ENCODE measurements around the gene FLYWCH1. TPM values are rescaled to one million over a fixed set of nuclear protein-coding genes. Genes with fewer than 3 reads are reported as not detected.
"Not testable (repeated sequence)": the region's sequence is repeated elsewhere in the genome, so short reads cannot be mapped to it uniquely, and the experiment has no call there.

Gene FLYWCH1
- polyA plus RNA-seq, 1 experiment: 25.4 TPM

DNA sequence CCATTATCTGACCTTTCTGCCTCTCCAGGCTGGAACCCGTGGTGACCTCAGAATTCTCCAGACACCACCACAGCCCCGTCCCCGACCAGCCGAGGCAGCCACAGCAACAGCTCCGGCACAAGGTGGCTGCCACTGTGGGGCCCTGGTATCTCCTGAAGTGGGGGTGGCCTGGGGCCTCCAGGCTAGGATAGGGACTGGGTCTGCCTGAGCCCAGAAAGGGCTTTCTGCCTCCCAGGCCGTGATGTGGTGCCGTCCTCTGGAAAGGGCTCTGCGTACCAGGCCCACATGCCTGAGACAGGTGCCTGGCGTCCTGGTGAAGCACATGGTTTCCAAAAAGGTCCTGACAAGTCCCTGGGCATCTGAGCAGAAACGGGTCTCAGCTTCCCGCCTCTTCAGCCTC is 17.1 kb downstream of the FLYWCH1 start:
- H3K36me3 ChIP-seq (ENCODE audit: control insufficient read depth, insufficient read depth, low read length): peaks cover 17% of the 10 kb centered on the region
- ChIA-PET CTCF (interaction anchor here (1.4 to 3.0 kb wide), 3 partner anchors 9 to 60 kb away, joined by 4 to 24 read pairs (median 6); no protein-coding TSS in a partner anchor), POLR2A (no interaction called here)
- DNase-seq (ENCODE audit: low read depth): no peak
- H3K4me3 ChIP-seq (ENCODE audit: low read depth, low read length): no peak overlapping the region
- TF ChIP-seq, protein P1, sequence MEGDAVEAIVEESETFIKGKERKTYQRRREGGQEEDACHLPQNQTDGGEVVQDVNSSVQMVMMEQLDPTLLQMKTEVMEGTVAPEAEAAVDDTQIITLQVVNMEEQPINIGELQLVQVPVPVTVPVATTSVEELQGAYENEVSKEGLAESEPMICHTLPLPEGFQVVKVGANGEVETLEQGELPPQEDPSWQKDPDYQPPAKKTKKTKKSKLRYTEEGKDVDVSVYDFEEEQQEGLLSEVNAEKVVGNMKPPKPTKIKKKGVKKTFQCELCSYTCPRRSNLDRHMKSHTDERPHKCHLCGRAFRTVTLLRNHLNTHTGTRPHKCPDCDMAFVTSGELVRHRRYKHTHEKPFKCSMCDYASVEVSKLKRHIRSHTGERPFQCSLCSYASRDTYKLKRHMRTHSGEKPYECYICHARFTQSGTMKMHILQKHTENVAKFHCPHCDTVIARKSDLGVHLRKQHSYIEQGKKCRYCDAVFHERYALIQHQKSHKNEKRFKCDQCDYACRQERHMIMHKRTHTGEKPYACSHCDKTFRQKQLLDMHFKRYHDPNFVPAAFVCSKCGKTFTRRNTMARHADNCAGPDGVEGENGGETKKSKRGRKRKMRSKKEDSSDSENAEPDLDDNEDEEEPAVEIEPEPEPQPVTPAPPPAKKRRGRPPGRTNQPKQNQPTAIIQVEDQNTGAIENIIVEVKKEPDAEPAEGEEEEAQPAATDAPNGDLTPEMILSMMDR (IDR thresholded peaks at IDR 0.05; ENCODE audit: insufficient read depth, low read depth, low read length): no peak
- H3K27me3 ChIP-seq (ENCODE audit: control insufficient read depth, insufficient read depth, low read length): no peaks in the 10 kb centered on the region

DNA sequence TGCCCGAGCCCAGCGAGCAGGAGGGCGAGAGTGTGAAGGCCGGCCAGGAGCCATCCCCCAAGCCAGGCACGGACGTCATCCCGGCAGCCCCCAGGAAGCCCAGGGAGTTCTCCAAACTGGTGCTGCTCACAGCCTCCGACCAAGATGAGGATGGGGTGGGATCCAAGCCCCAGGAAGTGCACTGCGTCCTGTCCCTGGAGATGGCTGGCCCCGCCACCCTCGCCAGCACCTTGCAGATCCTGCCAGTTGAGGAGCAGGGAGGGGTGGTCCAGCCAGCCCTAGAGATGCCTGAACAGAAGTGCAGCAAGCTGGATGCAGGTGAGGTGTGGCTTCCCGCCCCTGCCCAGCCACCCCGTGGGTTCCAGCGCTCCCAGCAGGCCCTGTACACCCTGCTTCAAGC is 18.0 kb downstream of the FLYWCH1 start:
- TF ChIP-seq, protein P1 (IDR thresholded peaks at IDR 0.05; ENCODE audit: insufficient read depth, low read depth, low read length): no peak
- Histone ChIP-seq H3K36me3 (ENCODE audit: control insufficient read depth, insufficient read depth, low read length) (peaks cover 20% of the 10 kb centered on the region), H3K27me3 (ENCODE audit: control insufficient read depth, insufficient read depth, low read length) (no peaks in the 10 kb centered on the region), H3K4me3 (ENCODE audit: low read depth, low read length) (no peak overlapping the region)
- no peak for DNase-seq (ENCODE audit: low read depth)
- CTCF ChIA-PET: interaction anchor here (1.1 to 1.6 kb wide), 2 partner anchors 10 to 61 kb away, joined by 6 to 9 read pairs; no protein-coding TSS in a partner anchor
- POLR2A ChIA-PET: no interaction called here

DNA sequence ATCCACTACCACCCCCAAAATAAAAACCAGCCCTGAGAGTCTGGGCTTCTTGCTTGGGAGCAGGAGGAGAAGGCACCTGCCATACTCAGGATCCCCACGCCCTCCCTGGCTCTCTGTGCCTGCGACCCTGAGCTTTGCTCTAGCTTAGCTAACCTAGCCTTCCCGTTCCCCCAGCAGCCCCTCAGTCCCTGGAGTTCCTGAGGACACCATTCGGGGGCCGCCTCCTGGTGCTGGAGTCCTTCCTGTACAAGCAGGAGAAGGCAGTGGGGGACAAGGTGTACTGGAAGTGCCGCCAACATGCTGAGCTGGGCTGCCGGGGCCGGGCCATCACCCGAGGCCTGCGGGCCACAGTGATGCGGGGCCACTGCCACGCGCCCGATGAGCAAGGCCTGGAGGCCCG is 18.5 kb downstream of the FLYWCH1 start:
- TF ChIP-seq, protein P1 (IDR thresholded peaks at IDR 0.05; ENCODE audit: insufficient read depth, low read depth, low read length): no peak
- Histone ChIP-seq H3K36me3 (ENCODE audit: control insufficient read depth, insufficient read depth, low read length) (peaks cover 21% of the 10 kb centered on the region), H3K27me3 (ENCODE audit: control insufficient read depth, insufficient read depth, low read length) (no peaks in the 10 kb centered on the region), H3K4me3 (ENCODE audit: low read depth, low read length) (no peak overlapping the region)
- DNase-seq (ENCODE audit: low read depth): no peak
- ChIA-PET POLR2A (no interaction called here), CTCF (interaction anchor here (1.1 to 1.6 kb wide), 2 partner anchors 10 to 62 kb away, joined by 6 to 9 read pairs; no protein-coding TSS in a partner anchor)

DNA sequence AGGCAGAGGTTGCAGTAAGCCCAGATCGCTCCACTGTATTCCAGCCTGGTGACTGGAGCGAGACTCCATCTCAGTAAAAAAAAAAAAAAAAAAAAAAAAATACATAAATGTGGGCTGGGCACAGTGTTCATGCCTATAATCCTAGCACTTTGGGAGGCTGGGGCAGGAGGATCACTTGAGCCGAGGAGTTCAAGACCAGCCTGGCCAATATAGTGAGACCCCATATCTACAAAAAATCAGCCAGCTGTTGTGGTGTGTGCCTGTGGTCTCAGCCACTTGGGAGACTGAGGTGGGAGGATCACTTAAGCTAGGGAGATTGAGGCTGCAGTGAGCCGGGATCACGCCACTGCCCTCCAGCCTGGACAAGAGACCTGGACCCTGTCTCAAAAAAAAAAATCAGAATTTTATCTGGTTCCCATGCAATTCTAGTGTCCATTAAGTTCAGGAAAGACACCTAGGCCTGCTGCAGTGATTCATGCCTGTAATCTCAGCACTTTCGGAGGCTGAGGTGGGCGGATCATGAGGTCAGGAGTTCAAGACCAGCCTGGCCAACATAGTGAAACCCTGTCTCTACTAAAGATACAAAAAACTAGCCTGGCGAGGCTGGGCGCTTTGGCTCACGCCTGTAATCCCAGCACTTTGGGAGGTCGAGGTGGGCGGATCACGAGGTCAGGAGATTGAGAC is 19.6 kb downstream of the FLYWCH1 start:
- H3K27me3 ChIP-seq (ENCODE audit: control insufficient read depth, insufficient read depth, low read length); H3K4me3 ChIP-seq (ENCODE audit: low read depth, low read length); POLR2A ChIA-PET; DNase-seq (ENCODE audit: low read depth): not testable (repeated sequence)
- CTCF ChIA-PET: interaction anchor here (1.1 kb wide), 1 partner anchor 11 kb away, joined by 4 read pairs; no protein-coding TSS in a partner anchor
- peaks cover 29% of the 10 kb centered on the region for H3K36me3 ChIP-seq (ENCODE audit: control insufficient read depth, insufficient read depth, low read length)

DNA sequence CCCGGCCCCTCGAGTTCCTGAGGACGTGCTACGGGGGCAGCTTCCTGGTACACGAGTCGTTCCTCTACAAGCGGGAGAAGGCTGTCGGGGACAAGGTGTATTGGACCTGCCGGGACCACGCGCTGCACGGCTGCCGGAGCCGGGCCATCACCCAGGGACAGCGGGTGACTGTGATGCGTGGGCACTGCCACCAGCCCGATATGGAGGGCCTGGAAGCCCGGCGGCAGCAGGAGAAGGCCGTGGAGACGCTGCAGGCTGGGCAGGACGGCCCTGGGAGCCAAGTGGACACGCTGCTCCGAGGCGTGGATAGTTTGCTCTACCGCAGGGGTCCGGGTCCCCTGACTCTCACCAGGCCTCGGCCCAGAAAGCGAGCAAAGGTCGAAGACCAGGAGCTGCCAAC is 21.4 kb downstream of the FLYWCH1 start:
- H3K27me3 ChIP-seq (ENCODE audit: control insufficient read depth, insufficient read depth, low read length): no peaks in the 10 kb centered on the region
- ChIA-PET CTCF (interaction anchor here (1.0 kb wide), 1 partner anchor 47 kb away, joined by 4 read pairs; the partner anchor contains the start of gene PKMYT1), POLR2A (no interaction called here)
- DNase-seq (ENCODE audit: low read depth): no peak
- TF ChIP-seq, protein P1 (IDR thresholded peaks at IDR 0.05; ENCODE audit: insufficient read depth, low read depth, low read length): no peak
- H3K4me3 ChIP-seq (ENCODE audit: low read depth, low read length): no peak overlapping the region
- H3K36me3 ChIP-seq (ENCODE audit: control insufficient read depth, insufficient read depth, low read length): peaks cover 35% of the 10 kb centered on the region

Data from BJ (cell line).